HPDE6-E6E7 (cell line): ENCODE measurements around the gene MIEF1.
A peak's percentile ranks its signal among the peaks of the same experiment; 100 is the strongest.
"Not testable (repeated sequence)": the region's sequence is repeated elsewhere in the genome, so short reads cannot be mapped to it uniquely, and the experiment has no call there.

Experiments used
- DNase-seq: peaks from one replicate; pipeline ENCODE4 v3.0.0; 2011; ENCODE audit warnings: missing footprints; ENCODE audit errors: extremely low spot score

MIEF1 gene

GRCh38 chr22:39512026-39512425 is 9.9 kb downstream of the MIEF1 start:
- DNase-seq, result no peak

- no peak for DNase-seq
These were observed 11.7 kb downstream of the MIEF1 start for GRCh38 chr22:39513791-39514190.

GRCh38 chr22:39514373-39514973 is 12.4 kb downstream of the MIEF1 start:
- DNase-seq, result no peak

- DNase-seq, result no peak
These were observed 13.4 kb downstream of the MIEF1 start for GRCh38 chr22:39515266-39516050.

- no peak for DNase-seq
These were observed 15.4 kb downstream of the MIEF1 start for GRCh38 chr22:39517470-39517869.

- no peak for DNase-seq
These were observed 16.2 kb downstream of the MIEF1 start for GRCh38 chr22:39518144-39518786.

- no peak for DNase-seq
These were observed 17.0 kb downstream of the MIEF1 start for GRCh38 chr22:39518996-39519680.

GRCh38 chr22:39519681-39520225 is 17.7 kb downstream of the MIEF1 start:
- DNase-seq, result peak; percentile 93

GRCh38 chr22:39520226-39521105 is 18.4 kb downstream of the MIEF1 start, which contains the start of gene ATF4:
TSS of gene ATF4 (plus strand) at chr22:39520562. CDS start at chr22:39521446, 884 bp downstream.
- DNase-seq, result no peak

- not testable (repeated sequence) for DNase-seq
These were observed 19.2 kb downstream of the MIEF1 start for GRCh38 chr22:39521106-39521885.

- not testable (repeated sequence) for DNase-seq
These were observed 20.0 kb downstream of the MIEF1 start for GRCh38 chr22:39522091-39522490.

GRCh38 chr22:39522567-39523300 is 20.6 kb downstream of the MIEF1 start:
- no peak for DNase-seq

GRCh38 chr22:39524089-39524752 is 22.1 kb downstream of the MIEF1 start:
- no peak for DNase-seq

- DNase-seq, result no peak
These were observed 22.9 kb downstream of the MIEF1 start for GRCh38 chr22:39524753-39525657.

- DNase-seq, result no peak
These were observed 23.5 kb downstream of the MIEF1 start for GRCh38 chr22:39525658-39525975.

GRCh38 chr22:39526736-39527171 is 24.7 kb downstream of the MIEF1 start:
- no peak for DNase-seq

GRCh38 chr22:39527481-39527961 is 25.4 kb downstream of the MIEF1 start:
- no peak for DNase-seq
